Measurements from ENCODE around the gene DNAI2. TPM values are rescaled to one million over a fixed set of nuclear protein-coding genes. Genes with fewer than 3 reads are reported as not detected.
A peak's percentile ranks its signal among the peaks of the same experiment; 100 is the strongest.

Gene DNAI2
- total and polyA plus RNA-seq, 9 of the 15 experiments (the other 6 are each of a cell fraction or from before 2014, with no cell fraction given), result not detected

DNA sequence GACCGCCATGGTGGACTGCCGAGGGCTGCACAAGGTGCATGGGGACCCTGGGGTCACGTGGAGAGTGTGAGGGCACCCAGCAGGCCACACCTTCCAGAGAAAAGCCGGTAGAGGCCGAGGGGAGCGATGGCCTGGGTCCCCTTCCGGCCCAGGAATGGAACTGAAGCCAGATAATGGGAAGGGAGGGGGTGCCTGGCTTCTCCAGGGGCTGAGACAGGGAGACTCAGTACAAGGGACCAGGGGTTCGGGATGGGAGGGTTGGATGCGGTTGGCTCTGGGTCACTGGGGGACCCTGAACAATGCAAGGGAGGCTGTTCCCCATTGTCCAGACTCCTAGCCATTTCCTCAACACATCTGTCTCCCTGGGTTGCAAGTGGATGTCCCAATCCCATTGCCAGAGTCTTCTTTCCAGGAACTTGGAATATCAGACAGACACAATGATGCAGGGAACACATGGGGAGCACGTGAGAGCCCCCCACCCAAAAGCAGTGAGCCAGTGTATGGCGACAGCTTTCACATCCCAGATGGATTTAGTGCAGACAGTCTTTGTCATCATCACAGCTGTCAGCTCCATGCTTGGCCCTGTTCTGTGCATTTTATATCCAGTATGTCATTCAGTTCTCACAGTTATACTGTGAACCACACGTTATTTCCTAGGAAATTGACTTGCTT, 23.6 kb upstream of the DNAI2 start:
- no peak for ATAC-seq
- H3K79me2 ChIP-seq (ENCODE audit: control insufficient read depth, insufficient read depth, low read length), result no peaks in the 10 kb centered on the region
- intact Hi-C loops (cut with micrococcal nuclease) (no loop called here), in situ Hi-C loops (cut with MboI) (no loop called here)
- DNase-seq (ENCODE audit: extremely low read depth in 1 of 4, low spot score in 3 of 4), result no peak
- no peak for FAIRE-seq
- WGBS (ENCODE audit: insufficient coverage, low coverage, missing lambda C conversion rate), result 16% methylated on average over 12 of the region's 12 CpGs
- POLR2A ChIA-PET, result interaction anchor here (0.6 to 2.2 kb wide), 2 partner anchors 8 to 40 kb away, joined by 3 to 7 read pairs; no protein-coding TSS in a partner anchor
- H3K36me3 ChIP-seq (ENCODE audit: control insufficient read depth, insufficient read depth, low read length), result no peaks in the 10 kb centered on the region
- CTCF ChIA-PET (ENCODE audit: low intra/inter-chr PET ratio), result no interaction called here
- TF ChIP-seq HNRNPK (IDR thresholded peaks at IDR 0.05; ENCODE audit: low read depth, low read length, poor library complexity, severe bottlenecking) (no peak), RBFOX2 (IDR thresholded peaks at IDR 0.05; ENCODE audit: low read depth, low read length) (no peak), POLR2A (conservative IDR thresholded peaks at IDR 0.05) (no peak), ELF2 (CRISPR knock-in tag; IDR thresholded peaks at IDR 0.05) (no peak), HDAC8 (tag; IDR thresholded peaks at IDR 0.05) (no peak)
- TF ChIP-seq, protein P1, sequence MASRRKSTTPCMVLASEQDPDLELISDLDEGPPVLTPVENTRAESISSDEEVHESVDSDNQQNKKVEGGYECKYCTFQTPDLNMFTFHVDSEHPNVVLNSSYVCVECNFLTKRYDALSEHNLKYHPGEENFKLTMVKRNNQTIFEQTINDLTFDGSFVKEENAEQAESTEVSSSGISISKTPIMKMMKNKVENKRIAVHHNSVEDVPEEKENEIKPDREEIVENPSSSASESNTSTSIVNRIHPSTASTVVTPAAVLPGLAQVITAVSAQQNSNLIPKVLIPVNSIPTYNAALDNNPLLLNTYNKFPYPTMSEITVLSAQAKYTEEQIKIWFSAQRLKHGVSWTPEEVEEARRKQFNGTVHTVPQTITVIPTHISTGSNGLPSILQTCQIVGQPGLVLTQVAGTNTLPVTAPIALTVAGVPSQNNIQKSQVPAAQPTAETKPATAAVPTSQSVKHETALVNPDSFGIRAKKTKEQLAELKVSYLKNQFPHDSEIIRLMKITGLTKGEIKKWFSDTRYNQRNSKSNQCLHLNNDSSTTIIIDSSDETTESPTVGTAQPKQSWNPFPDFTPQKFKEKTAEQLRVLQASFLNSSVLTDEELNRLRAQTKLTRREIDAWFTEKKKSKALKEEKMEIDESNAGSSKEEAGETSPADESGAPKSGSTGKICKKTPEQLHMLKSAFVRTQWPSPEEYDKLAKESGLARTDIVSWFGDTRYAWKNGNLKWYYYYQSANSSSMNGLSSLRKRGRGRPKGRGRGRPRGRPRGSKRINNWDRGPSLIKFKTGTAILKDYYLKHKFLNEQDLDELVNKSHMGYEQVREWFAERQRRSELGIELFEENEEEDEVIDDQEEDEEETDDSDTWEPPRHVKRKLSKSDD (conservative IDR thresholded peaks at IDR 0.05; ENCODE audit: low read length), result no peak
- H3K9me3 ChIP-seq (replicated peaks; ENCODE audit: control insufficient read depth, insufficient read depth, low read depth, low read length), result no peaks in the 10 kb centered on the region
- no peak overlapping the region for H3K4me3 ChIP-seq
- H3K27ac ChIP-seq (ENCODE audit: extremely low read depth, low read depth, low read length), result no peak overlapping the region
- H3K27me3 ChIP-seq (ENCODE audit: control insufficient read depth in 2 of 2, insufficient read depth in 2 of 2, low read length in 2 of 2), result peaks cover 0 to 42% of the 10 kb centered on the region in 2 experiments; a peak in 3 of 5 replicates
- no peak overlapping the region for H2AFZ ChIP-seq (ENCODE audit: low read depth, low read length)
- no peaks in the 10 kb centered on the region for H4K20me1 ChIP-seq (replicated peaks; ENCODE audit: control insufficient read depth, insufficient read depth, low read length)
- H3K9ac ChIP-seq (ENCODE audit: insufficient read depth in 1 of 2, low read depth in 2 of 2, low read length in 2 of 2), result peak overlapping the region in 1 of 2 experiments; percentile 68; a peak in 2 of 4 replicates
- BruUV-seq (replicated peaks), result no TSS peak
- H3K9me1 ChIP-seq (ENCODE audit: control insufficient read depth, insufficient read depth, low read length), result no peaks in the 10 kb centered on the region
- H3K4me1 ChIP-seq (replicated peaks in 1 of 2; ENCODE audit: control insufficient read depth in 2 of 2, insufficient read depth in 2 of 2, low read length in 2 of 2), result peaks cover 0 to 24% of the 10 kb centered on the region in 2 experiments; a peak in 2 of 5 replicates
- no peak overlapping the region for H3K4me2 ChIP-seq (ENCODE audit: insufficient read depth, low read length)

Data from K562 (cell line).